ENCODE data around the gene AMY2B.
"Not testable (repeated sequence)": the region's sequence is repeated elsewhere in the genome, so short reads cannot be mapped to it uniquely, and the experiment has no call there.

Gene AMY2B

DNA sequence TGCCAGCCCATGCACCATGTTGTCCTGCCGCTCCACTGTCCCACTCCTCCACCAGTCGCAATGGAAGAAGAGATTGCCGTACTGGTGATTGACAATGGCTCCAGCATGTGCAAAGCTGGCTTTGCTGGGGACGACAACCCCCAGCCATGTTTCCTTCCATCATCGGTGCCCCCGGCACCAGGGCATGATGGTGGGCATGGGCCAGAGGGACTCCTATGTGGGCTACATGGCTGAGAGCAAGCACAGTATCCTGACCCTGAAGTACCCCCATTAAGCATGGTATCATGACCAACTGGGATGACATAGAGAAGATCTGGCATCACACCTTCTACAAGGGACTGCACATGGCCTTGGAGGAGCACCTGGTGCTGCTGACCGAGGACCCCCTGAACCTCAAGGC is 1.9 kb upstream of the AMY2B start:
- H3K4me3 ChIP-seq (ENCODE audit: low read length): no peak overlapping the region
- no peak for DNase-seq (ENCODE audit: low read depth)
- TF ChIP-seq, protein P1, sequence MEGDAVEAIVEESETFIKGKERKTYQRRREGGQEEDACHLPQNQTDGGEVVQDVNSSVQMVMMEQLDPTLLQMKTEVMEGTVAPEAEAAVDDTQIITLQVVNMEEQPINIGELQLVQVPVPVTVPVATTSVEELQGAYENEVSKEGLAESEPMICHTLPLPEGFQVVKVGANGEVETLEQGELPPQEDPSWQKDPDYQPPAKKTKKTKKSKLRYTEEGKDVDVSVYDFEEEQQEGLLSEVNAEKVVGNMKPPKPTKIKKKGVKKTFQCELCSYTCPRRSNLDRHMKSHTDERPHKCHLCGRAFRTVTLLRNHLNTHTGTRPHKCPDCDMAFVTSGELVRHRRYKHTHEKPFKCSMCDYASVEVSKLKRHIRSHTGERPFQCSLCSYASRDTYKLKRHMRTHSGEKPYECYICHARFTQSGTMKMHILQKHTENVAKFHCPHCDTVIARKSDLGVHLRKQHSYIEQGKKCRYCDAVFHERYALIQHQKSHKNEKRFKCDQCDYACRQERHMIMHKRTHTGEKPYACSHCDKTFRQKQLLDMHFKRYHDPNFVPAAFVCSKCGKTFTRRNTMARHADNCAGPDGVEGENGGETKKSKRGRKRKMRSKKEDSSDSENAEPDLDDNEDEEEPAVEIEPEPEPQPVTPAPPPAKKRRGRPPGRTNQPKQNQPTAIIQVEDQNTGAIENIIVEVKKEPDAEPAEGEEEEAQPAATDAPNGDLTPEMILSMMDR (conservative IDR thresholded peaks at IDR 0.05; ENCODE audit: low read length): no peak

DNA sequence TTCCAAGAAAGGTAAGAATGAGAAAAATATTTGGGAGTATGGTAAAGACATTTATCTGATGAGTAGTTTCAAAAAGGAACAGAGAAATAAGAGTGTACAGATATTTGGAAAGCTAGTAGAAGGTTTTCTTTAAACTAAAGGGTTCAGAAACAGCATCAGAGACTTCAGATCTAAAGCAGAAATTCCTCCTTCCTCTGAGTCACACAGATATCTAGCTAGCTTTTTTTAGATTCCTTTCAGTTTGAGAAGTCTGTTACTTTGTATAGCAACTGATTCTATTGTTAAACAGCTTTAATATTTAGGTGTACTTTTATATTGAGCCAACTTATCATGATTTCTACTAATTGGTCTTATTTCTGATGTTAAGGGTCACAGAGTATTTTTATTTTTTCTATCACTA is 4.7 kb downstream of the AMY2B start:
- DNase-seq (ENCODE audit: low read depth): no peak
- no peak overlapping the region for H3K4me3 ChIP-seq (ENCODE audit: low read length)
- TF ChIP-seq, protein P1 (conservative IDR thresholded peaks at IDR 0.05; ENCODE audit: low read length): no peak

DNA sequence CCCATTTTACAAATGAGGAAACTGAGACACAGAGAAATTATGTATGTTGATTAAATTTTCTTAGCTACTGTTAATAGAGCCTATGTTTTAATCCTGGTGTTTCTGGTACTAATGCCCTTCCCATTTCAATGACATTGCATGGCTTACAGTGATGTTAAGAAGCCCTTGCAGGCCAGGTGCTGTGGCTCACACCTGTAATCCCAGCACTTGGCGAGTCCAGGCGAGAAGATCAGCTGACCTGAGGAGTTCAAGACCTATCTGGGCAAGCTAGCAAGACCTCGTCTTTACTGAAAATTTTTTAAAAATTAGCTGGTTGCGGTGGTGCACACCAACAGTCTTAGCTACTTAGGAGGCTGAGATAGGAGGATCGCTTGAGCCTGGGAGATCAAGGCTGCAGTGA is 5.4 kb downstream of the AMY2B start:
- DNase-seq (ENCODE audit: low read depth); H3K4me3 ChIP-seq (ENCODE audit: low read length): not testable (repeated sequence)

DNA sequence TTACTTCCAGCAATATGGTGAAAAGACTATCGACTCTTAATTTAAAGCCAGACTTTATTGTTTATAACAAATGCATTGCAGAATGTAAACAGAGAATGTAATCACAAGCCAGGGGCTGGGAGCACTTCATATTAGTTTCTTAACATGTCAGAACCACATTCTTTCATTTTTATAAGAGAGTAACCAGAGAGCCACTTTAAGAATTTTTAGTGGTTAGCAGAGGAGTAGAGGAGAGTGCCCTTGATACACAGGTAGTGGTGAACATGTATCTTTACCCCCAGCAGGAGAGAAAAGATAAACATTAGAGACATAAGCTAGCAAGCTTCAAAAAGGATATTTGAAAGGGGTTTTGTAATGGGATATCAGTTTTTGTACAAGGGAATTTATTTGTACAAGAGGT is 11.1 kb downstream of the AMY2B start:
- H3K4me3 ChIP-seq (ENCODE audit: low read length): no peak overlapping the region
- TF ChIP-seq, protein P1 (conservative IDR thresholded peaks at IDR 0.05; ENCODE audit: low read length): no peak
- no peak for DNase-seq (ENCODE audit: low read depth)

- no peak for DNase-seq (ENCODE audit: low read depth)
- no peak overlapping the region for H3K4me3 ChIP-seq (ENCODE audit: low read length)
- TF ChIP-seq, protein P1 (conservative IDR thresholded peaks at IDR 0.05; ENCODE audit: low read length): no peak
Measured at GRCh38 chr1:103583887-103584286, 12.5 kb downstream of the AMY2B start.

GRCh38 chr1:103584537-103584936 is 13.1 kb downstream of the AMY2B start:
- TF ChIP-seq, protein P1 (conservative IDR thresholded peaks at IDR 0.05; ENCODE audit: low read length): no peak
- no peak overlapping the region for H3K4me3 ChIP-seq (ENCODE audit: low read length)
- DNase-seq (ENCODE audit: low read depth): no peak

GRCh38 chr1:103602740-103603139 is 31.4 kb downstream of the AMY2B start:
- DNase-seq (ENCODE audit: low read depth): not testable (repeated sequence)

DNA sequence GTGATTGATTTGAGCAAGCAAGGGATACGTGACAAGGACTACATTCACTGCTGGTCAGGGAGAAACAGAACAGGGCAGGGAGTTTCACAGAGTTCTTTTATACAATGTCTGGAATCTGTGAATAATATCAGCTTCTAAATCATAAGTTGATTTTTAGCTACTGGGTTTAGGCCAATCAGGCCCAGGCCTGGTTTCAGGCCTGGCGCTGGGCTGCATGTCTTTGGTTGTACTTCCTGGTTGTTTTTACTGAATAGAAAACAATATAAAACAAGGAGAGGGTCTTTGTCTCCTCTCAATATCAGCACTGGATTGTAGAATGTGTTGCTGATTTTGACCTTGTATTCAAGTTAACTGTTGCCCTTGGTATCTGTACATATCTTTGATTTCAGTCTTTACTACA is 45.0 kb downstream of the AMY2B start:
- no peak for DNase-seq (ENCODE audit: low read depth)
- TF ChIP-seq, protein P1 (conservative IDR thresholded peaks at IDR 0.05; ENCODE audit: low read length): no peak
- H3K4me3 ChIP-seq (ENCODE audit: low read length): no peak overlapping the region

More at GRCh38 chr1:103602740-103603139, 31.4 kb downstream of the AMY2B start:
- not testable (repeated sequence) for H3K4me3 ChIP-seq (ENCODE audit: low read length)

GRCh38 chr1:103616994-103617477 is 45.6 kb downstream of the AMY2B start, which contains the start of gene AMY2A:
Gene AMY2A (plus strand): TSS chr1:103617427. CDS start chr1:103617441, 14 bp downstream.
- not testable (repeated sequence) for H3K4me3 ChIP-seq (ENCODE audit: low read length); DNase-seq (ENCODE audit: low read depth)

GRCh38 chr1:103627436-103627835 is 56.0 kb downstream of the AMY2B start:
- H3K4me3 ChIP-seq (ENCODE audit: low read length); DNase-seq (ENCODE audit: low read depth): not testable (repeated sequence)

Measured in AG10803 (cell line).